Esophagus muscularis mucosa (tissue), 4 donors: ENCODE data around the gene MYLK.

Experiments used
- EP300 ChIP-seq: sonication (generic); formaldehyde crosslinking; IDR thresholded peaks from one replicate; pipeline ENCODE4 v1.6.1; 2017; ENCODE audit warnings: antibody characterized with exemption
- POLR2A ChIP-seq: fragments of 450-650 bp; IDR thresholded peaks from one replicate; pipeline ENCODE4 v1.6.1; 2017; ENCODE audit warnings: antibody characterized with exemption, moderate library complexity, mild to moderate bottlenecking, low read depth
- POLR2AphosphoS5 ChIP-seq, 2 donors: sonication (generic); formaldehyde crosslinking; IDR thresholded peaks; one replicate each; pipeline ENCODE4 v1.6.1; 2017; ENCODE audit warnings: antibody characterized with exemption in 2 of 2
- TF ChIP-seq, protein P1 (sequence below), 3 experiments: fragments of 200-600 bp in 2 of 3; fragments of 450-650 bp in 1 of 3; sonication (generic) in 2 of 3; IDR thresholded peaks; one replicate each; pipeline ENCODE4 v1.5.1; 2017 to 2019; ENCODE audit warnings: antibody characterized with exemption in 3 of 3, mild to moderate bottlenecking in 2 of 3, moderate library complexity in 1 of 3

DNA sequence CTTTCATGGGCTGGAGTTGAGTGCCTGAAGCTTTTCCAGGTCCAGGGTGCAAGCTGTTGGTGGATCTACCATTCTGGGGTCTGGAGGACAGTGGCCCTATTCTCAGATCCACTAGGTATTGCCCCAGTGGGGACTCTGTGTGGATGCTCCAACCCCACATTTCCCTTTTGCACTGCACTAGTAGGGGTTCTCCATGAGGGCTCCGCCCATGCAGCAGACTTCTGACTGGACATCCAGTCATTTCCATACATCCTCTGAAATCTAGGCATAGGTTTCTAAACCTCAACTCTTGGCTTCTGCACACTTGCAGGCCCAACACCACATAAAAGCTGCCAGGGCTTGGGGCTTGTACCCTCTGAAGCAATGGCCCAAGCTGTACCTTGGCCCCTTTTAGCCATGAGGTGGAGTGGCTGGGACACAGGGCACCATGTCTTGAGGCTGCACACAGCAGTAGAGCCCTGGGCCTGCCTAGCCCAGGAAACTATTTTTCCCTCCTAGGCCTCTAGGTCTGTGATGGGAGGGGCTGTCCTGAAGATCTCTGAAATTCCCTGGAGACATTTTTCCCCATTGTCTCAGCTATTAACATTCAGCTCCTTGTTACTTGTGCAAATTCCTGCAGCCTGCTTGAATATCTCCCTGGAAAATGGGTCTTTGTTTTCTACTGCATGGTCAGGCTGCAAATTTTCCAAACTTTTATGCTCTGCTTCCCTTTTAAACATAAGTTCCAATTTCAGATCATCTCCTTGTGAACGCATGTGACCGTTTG is 293.3 kb downstream of the MYLK start:
- TF ChIP-seq, protein P1, sequence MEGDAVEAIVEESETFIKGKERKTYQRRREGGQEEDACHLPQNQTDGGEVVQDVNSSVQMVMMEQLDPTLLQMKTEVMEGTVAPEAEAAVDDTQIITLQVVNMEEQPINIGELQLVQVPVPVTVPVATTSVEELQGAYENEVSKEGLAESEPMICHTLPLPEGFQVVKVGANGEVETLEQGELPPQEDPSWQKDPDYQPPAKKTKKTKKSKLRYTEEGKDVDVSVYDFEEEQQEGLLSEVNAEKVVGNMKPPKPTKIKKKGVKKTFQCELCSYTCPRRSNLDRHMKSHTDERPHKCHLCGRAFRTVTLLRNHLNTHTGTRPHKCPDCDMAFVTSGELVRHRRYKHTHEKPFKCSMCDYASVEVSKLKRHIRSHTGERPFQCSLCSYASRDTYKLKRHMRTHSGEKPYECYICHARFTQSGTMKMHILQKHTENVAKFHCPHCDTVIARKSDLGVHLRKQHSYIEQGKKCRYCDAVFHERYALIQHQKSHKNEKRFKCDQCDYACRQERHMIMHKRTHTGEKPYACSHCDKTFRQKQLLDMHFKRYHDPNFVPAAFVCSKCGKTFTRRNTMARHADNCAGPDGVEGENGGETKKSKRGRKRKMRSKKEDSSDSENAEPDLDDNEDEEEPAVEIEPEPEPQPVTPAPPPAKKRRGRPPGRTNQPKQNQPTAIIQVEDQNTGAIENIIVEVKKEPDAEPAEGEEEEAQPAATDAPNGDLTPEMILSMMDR (IDR thresholded peaks at IDR 0.05) = no peak
- TF ChIP-seq POLR2A (no peak), EP300 (no peak), POLR2AphosphoS5 (IDR thresholded peaks at IDR 0.05) (no peak)
